Spinal cord (tissue), 10 donors: Measurements from ENCODE around the gene DUS1L. TPM values are rescaled to one million over a fixed set of nuclear protein-coding genes. Genes with fewer than 3 reads are reported as not detected.

Experiments used
- DNase-seq, 6 donors: peaks; one replicate each; pipeline versions ENCODE4 v3.0.0 to v3.0.0-alpha.2; 2013 to 2015; ENCODE audit warnings: low spot score in 6 of 6, low read depth in 4 of 6
- H3K27ac ChIP-seq: one replicate; pipeline ENCODE4 v1.5.1; 2013; ENCODE audit warnings: low read depth, low read length, control low read depth
- H3K27me3 ChIP-seq: one replicate; pipeline ENCODE4 v1.6.1; 2013; ENCODE audit warnings: low read length; ENCODE audit not compliant: control insufficient read depth, insufficient read depth
- H3K36me3 ChIP-seq: one replicate; pipeline ENCODE4 v1.6.1; 2013; ENCODE audit warnings: low read length; ENCODE audit not compliant: control insufficient read depth, insufficient read depth
- H3K4me1 ChIP-seq: one replicate; pipeline ENCODE4 v1.6.1; 2013; ENCODE audit warnings: low read length; ENCODE audit not compliant: control insufficient read depth, insufficient read depth
- H3K4me3 ChIP-seq: one replicate; pipeline ENCODE4 v1.5.1; 2013; ENCODE audit warnings: low read depth, low read length, control low read depth
- H3K9me3 ChIP-seq: one replicate; pipeline ENCODE4 v1.6.1; 2013; ENCODE audit warnings: low read length; ENCODE audit not compliant: control insufficient read depth, insufficient read depth
- WGBS: methylation state at CpG from one replicate; pipeline ENCODE4 v1.1.5; 2013; ENCODE audit warnings: missing lambda C conversion rate; ENCODE audit not compliant: insufficient coverage; 5-methylcytosine and 5-hydroxymethylcytosine counted together
- polyA plus RNA-seq, 2 donors: library from polyadenylated mRNA; unstranded; fragments of 120-200 nt; gene quantifications; one replicate each; pipeline ENCODE4 v1.2.1, GENCODE V29; 2013; ENCODE audit not compliant: insufficient read length in 2 of 2
- total RNA-seq, 2 donors: library from RNA; depleted of rRNA in 1 of 2; stranded (reverse); fragments of 120-200 nt in 1 of 2; fragments of >200 nt in 1 of 2; gene quantifications; one replicate each; pipeline versions ENCODE4 v1.2.3 to v1.2.4, GENCODE V29; 2013 to 2014
- donor health status: healthy.

Gene DUS1L
- total and polyA plus RNA-seq, 4 donors, result 18.9 to 85.1 (median 57.7) TPM

GRCh38 chr17:82028246-82028645 is 37.4 kb downstream of the DUS1L start:
- WGBS, result 92% methylated on average over 13 of the region's 13 CpGs
- H3K9me3 ChIP-seq, result no peaks in the 10 kb centered on the region
- no peak overlapping the region for H3K4me3 ChIP-seq
- no peak for DNase-seq
- no peaks in the 10 kb centered on the region for H3K27me3 ChIP-seq
- H3K4me1 ChIP-seq, result peaks cover 59% of the 10 kb centered on the region
- peaks cover 72% of the 10 kb centered on the region for H3K36me3 ChIP-seq
- no peak overlapping the region for H3K27ac ChIP-seq

DNA sequence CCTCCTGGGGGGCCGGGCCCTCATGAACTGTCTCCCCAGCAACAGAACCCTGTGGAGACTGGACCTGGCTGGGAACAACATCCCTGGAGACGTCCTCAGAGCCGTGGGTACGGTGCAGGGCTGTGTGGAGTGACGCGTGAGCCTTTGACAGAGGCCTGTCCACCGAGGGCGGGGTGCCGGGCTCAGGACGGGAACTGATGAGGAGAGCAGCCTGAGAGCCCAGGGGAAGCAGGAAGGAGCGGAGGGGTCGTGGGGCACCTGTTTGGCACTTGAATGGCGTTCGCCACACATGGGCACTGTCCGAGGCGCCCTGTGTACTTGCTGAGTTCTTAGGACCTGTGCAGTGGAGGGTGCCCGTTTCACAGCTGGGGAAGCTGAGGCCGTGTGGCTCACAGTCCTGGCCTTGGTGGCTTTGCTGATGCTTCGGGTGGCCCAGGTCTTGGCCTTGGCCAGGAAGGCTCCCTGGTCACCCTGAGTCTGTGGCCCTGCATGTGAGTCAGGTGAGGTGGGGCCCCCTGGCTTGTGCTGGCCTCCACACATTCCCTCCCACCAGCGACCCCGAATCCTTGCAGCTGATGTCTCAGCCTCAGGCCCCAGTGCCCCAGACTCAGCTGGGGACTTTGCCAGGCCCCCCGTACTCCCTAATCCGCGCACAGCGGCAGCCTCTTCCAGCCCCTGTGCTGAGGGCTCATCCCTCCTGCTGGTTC is 40.0 kb downstream of the DUS1L start:
- Histone ChIP-seq H3K9me3 (no peaks in the 10 kb centered on the region), H3K36me3 (peaks cover 70% of the 10 kb centered on the region), H3K4me3 (no peak overlapping the region), H3K4me1 (peaks cover 57% of the 10 kb centered on the region), H3K27ac (no peak overlapping the region), H3K27me3 (no peaks in the 10 kb centered on the region)
- no peak for DNase-seq
- 91% methylated on average over 25 of the region's 25 CpGs for WGBS

DNA sequence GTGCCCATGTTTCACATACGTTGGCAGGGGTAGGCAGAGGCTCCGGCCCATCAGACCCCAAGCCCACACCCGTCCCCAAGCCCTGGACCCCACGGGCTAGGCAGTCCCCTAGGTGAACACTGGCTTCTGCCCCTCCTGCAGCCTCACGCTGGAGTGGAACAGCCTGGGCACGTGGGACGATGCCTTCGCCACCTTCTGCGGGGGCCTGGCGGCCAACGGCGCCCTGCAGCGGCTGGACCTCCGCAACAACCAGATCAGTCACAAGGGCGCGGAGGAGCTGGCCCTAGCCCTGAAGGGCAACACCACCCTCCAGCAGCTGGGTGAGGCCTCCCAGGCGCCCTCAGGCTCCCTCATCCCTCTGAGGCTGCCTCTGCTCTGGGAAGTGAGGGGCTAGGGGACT is 40.7 kb downstream of the DUS1L start:
- no peak overlapping the region for H3K4me3 ChIP-seq
- peaks cover 71% of the 10 kb centered on the region for H3K36me3 ChIP-seq
- H3K27ac ChIP-seq, result no peak overlapping the region
- no peaks in the 10 kb centered on the region for H3K27me3 ChIP-seq
- WGBS, result 95% methylated on average over 17 of the region's 17 CpGs
- H3K9me3 ChIP-seq, result no peaks in the 10 kb centered on the region
- peaks cover 57% of the 10 kb centered on the region for H3K4me1 ChIP-seq
- DNase-seq, result no peak

DNA sequence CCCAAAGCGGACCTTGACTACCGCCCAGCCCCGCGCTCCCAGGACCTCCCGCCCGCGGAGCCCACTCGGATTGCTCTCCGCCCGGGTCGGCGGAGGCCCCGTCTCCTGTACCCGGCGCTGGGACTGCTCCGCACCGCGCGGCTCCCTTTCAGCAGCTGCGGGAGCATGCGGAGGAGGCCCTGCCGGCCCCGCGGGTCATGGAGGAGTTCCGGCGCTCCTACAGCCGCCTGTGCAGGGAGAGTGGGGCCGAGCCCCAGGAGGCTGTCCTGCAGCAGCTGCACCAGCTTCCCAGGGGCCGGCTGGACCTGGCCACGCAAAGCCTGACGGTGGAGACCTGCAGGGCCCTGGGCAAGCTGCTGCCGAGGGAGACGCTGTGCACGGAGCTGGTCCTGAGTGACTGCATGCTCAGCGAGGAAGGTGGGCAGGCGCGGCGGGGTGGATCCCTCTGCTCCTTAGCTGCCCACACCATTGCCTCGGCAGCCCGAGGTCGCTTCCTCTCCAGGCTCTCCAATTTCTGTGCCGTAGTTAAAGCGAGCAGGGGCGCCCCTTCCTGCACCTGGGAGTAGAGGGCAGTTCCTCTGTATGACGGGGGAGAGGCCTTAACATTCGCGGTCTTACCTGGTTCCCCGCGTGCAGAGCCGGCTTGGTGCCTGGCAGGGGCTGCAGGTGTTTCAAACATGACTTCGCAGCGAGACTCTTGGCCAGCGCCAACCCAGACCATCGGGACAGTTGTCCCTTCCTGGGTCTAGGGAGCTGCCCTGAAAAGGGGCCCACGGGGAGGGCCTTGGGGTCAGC is 42.0 kb downstream of the DUS1L start:
- Histone ChIP-seq H3K4me1 (peaks cover 51% of the 10 kb centered on the region), H3K4me3 (peak overlapping the region; percentile 62), H3K9me3 (no peaks in the 10 kb centered on the region)

GRCh38 chr17:82022981-82023446 is 42.6 kb downstream of the DUS1L start, which contains the start of gene LRRC45:
TSS of gene LRRC45 (plus strand) at chr17:82023305. CDS start at chr17:82023644, 339 bp downstream.
- Histone ChIP-seq H3K27me3 (no peaks in the 10 kb centered on the region), H3K9me3 (no peaks in the 10 kb centered on the region), H3K27ac (no peak within 1 kb of the TSS), H3K36me3 (peaks cover 71% of the 10 kb centered on the region), H3K4me1 (peaks cover 51% of the 10 kb centered on the region), H3K4me3 (peak within 1 kb of the TSS; percentile 73)
- 0% methylated on average over 40 of the region's 42 CpGs for WGBS
- peak; percentile 91 to 100 (median 99) for DNase-seq

More for the DNA sequence above, 42.0 kb downstream of the DUS1L start:
- Histone ChIP-seq H3K36me3 (peaks cover 71% of the 10 kb centered on the region), H3K27me3 (no peaks in the 10 kb centered on the region), H3K27ac (no peak overlapping the region)
- DNase-seq, result no peak
- 6% methylated on average over 55 of the region's 55 CpGs for WGBS

DNA sequence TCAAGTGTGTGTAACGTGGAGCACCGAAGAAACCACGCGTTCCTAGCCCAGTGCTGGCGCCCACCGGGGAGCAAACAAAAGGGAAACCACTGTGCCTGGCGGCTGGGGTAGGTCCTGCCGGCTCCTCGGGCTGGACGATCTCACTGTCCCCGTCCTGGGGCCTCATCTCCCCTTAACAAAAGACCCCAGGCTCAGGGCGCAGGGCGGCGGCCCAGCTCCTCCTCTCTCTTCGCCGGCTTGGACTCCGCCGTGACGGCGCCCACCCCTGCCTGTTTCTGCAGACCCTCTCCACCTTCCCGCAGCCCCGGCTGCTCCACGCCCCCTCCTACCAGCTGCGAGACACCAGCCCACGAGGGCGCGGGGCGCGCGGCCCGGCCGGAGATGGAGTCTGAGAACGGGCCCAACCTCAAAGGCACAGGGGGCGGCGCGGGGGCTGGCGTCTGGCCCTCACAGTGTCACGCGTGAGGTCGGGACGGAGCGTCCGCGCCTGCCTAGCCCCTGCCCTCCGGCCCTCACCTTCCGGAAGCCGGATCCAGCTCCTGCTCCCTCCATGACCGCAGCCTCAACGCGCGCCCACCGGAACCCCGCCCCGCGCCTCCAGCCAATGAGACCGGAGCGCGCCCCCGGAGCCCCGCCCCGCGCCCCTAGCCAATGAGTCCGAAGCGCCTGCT is 43.2 kb downstream of the DUS1L start, which contains the start of gene CENPX:
Gene CENPX (minus strand): TSS at position 569 of the 671 bp plus-strand sequence. CDS start 17 bp downstream, at position 552.
- H3K4me3 ChIP-seq, result peak within 1 kb of the TSS; percentile 73
- H3K27me3 ChIP-seq, result no peaks in the 10 kb centered on the region
- no peaks in the 10 kb centered on the region for H3K9me3 ChIP-seq
- H3K36me3 ChIP-seq, result peaks cover 71% of the 10 kb centered on the region
- no peak within 1 kb of the TSS for H3K27ac ChIP-seq
- WGBS, result under 1% methylated on average over 64 of the region's 64 CpGs
- H3K4me1 ChIP-seq, result peaks cover 51% of the 10 kb centered on the region
- no peak for DNase-seq

DNA sequence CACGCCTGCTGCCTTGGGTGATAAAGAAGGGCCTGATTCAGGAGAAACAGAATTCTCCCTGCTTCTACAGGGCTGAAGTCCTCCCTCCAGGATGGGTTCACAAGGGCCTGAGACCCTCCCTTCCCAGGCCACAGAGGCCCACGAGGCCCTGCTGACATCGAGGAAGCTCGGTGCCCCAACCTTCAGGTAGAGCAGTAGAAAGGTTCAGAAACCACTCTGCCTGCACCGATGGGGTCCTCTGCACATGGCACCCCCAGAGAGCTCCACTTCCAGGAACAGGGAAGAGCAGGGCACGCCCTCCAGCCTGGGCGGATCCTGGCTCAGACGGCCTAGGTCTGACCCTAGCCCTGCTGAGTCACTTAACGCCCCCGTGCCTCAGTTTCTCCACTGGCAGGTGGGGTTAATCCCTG is 43.7 kb downstream of the DUS1L start:
- Histone ChIP-seq H3K27me3 (no peaks in the 10 kb centered on the region), H3K9me3 (no peaks in the 10 kb centered on the region), H3K4me1 (peaks cover 51% of the 10 kb centered on the region), H3K27ac (no peak overlapping the region), H3K4me3 (peak overlapping the region; percentile 73), H3K36me3 (peaks cover 71% of the 10 kb centered on the region)
- no peak for DNase-seq
- 13% methylated on average over 10 of the region's 10 CpGs for WGBS

GRCh38 chr17:82021107-82021899 is 44.3 kb downstream of the DUS1L start:
- 58% methylated on average over 24 of the region's 25 CpGs for WGBS
- Histone ChIP-seq H3K36me3 (peaks cover 71% of the 10 kb centered on the region), H3K4me1 (peaks cover 55% of the 10 kb centered on the region), H3K9me3 (no peaks in the 10 kb centered on the region), H3K4me3 (no peak overlapping the region), H3K27ac (no peak overlapping the region), H3K27me3 (no peaks in the 10 kb centered on the region)
- DNase-seq, result peak in 2 of 6 donors; percentile 71 to 78
